Loucy (cell line): Measurements from ENCODE around the gene TRIP6.

Source experiments
- EZH2phosphoT487 ChIP-seq: fragments of 200-600 bp; IDR thresholded peaks from 2 replicates; pipeline ENCODE4 v1.6.1; 2018; ENCODE audit warnings: antibody characterized with exemption, mild to moderate bottlenecking, moderate library complexity, borderline replicate concordance
- TF ChIP-seq, protein P1 (sequence below): fragments of 200-600 bp; sonication (generic); conservative IDR thresholded peaks from 2 replicates; pipeline ENCODE4 v1.5.1; 2014; ENCODE audit warnings: mild to moderate bottlenecking, antibody characterized with exemption, low read length

- TF ChIP-seq, protein P1, sequence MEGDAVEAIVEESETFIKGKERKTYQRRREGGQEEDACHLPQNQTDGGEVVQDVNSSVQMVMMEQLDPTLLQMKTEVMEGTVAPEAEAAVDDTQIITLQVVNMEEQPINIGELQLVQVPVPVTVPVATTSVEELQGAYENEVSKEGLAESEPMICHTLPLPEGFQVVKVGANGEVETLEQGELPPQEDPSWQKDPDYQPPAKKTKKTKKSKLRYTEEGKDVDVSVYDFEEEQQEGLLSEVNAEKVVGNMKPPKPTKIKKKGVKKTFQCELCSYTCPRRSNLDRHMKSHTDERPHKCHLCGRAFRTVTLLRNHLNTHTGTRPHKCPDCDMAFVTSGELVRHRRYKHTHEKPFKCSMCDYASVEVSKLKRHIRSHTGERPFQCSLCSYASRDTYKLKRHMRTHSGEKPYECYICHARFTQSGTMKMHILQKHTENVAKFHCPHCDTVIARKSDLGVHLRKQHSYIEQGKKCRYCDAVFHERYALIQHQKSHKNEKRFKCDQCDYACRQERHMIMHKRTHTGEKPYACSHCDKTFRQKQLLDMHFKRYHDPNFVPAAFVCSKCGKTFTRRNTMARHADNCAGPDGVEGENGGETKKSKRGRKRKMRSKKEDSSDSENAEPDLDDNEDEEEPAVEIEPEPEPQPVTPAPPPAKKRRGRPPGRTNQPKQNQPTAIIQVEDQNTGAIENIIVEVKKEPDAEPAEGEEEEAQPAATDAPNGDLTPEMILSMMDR, result no peak
- no peak for TF ChIP-seq EZH2phosphoT487
Measured at GRCh38 chr7:100823140-100823525, 44.1 kb upstream of the TRIP6 start.
